NCI-H2171 treated with DMSO at 0.1 percent for 48 hours (cell line): Measurements from ENCODE around the gene SLC35D1.
"Not testable (repeated sequence)": the region's sequence is repeated elsewhere in the genome, so short reads cannot be mapped to it uniquely, and the experiment has no call there.

Experiments used
- DNase-seq: peaks from one replicate; lab custom pipeline; 2025; lab: John Stamatoyannopoulos, UW

SLC35D1 gene

DNA sequence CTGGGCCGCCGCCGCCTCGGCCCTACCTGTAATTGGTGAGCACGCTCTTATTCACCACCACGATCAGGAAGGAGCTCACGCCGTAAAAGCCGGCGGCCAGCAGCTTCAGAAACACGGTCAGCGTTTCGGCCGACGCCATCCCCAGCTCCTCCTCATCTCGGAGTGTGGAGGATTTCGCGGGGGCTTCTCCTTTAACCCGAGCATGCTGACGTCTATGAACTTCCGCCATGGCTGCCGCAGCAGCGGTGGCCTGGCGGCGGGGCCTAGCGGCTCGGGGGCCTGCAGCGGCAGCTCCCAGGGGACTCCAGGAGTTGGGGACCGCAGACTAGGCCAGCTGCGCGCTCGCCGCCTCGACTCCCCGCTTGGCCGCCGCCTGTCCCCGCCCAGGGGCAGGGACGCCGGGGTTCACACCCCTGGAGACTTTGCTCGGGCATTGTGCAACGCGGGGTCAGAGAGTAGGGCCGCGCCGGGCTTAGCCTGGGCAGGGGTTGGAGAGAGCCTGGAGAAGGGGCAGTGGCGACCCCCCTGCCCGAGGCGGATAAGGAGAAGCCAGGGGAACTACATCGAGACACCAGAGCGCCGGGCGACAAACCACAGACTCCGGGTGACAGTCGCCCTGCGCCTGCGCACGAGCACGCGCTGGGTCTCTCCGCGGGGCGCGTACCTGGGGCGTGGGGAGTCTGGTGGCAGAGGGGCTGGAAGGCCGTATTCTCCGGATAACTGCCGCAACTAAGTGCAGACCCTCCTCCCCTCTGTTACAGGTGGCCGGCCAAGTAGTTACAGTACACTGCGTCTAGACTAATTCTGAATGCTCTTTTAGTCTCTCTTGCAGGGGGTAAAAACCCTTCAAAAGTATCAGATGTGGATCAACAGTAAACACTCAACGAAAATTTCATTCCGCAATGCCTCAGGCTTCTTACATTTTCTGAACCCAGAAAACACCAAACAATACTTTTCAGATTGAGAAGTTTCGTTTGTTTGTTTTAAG, at the start of gene SLC35D1:
Gene SLC35D1 (minus strand): TSS at position 364 of the 988 bp plus-strand sequence. CDS start 135 bp downstream, at position 229.
- DNase-seq = peak; percentile 83

DNA sequence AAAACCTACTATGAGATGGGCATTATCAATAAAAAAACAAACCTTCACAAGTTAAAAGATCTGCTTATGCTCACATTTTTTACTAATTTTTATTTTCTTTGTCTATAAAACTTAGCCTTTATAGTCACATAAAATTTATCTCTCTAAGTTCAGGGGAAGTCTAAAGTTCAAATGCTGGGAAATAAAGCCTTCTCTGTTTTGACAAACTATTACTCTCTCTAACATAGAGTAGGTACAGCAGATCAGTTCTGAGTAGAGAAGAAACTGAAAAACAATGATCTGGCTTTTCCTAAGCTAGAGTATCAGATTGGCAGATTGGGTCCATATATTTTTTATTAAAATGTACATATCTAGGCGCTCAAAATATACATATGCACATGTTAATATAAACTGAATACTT, 49.6 kb upstream of the SLC35D1 start:
- no peak for DNase-seq

DNA sequence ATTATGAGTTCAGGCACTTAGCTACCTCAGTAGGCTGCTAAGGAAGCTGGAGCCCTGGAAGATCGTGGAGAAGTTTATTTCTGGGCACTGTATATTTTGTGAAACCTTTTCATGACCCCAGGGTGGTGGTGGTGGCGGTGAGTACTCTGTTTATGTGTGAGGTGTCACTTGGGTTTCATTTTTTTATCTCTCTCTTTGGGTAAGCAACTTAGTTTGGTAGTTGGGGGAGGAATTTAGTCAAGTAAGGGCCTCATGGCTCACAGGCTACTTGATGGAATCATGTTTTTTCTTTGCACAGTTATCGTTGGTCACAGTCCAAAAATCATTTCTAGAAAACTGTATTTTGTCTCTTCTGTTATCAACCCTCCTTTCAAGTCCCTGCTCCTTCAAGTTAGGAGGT, 46.9 kb upstream of the SLC35D1 start:
- DNase-seq = no peak

DNA sequence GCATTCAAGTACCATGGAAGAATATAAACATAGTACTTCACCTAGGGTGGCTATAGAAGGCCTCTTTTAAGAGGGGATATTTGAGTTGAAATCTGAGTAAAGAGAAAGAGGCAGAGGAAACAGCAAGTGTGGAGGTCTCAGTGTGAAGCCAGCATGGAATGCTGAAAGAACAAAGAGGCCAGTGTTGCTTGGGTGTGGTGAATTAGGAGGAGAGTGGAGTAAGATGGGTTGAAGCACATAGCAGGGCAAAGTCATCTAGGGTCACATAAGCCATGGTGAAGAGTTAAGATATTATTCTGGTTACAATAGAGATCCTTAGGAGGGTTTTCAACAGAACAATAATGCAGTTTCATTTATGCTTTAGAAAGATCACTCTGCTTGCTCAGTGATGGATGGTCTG, 43.4 kb upstream of the SLC35D1 start:
- no peak for DNase-seq

DNA sequence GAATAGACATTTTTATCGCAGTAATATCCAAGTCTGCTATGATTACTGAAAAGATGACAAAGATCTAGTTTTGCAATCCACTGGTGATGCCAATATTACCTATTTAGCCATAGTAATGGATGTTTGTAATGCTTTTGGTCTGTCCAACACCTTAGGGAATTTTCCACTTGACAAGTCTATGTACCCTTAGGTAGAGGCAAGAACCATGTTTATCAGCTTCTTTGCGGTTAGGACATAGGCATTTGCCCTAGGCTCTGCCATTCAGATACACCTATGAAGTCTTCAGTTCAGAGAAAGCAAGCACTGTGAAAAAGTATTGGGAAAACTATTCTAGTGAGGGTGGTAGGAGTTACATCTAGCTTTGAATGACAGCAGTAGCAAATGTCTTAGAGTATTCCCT, 40.2 kb upstream of the SLC35D1 start:
- DNase-seq = no peak

DNA sequence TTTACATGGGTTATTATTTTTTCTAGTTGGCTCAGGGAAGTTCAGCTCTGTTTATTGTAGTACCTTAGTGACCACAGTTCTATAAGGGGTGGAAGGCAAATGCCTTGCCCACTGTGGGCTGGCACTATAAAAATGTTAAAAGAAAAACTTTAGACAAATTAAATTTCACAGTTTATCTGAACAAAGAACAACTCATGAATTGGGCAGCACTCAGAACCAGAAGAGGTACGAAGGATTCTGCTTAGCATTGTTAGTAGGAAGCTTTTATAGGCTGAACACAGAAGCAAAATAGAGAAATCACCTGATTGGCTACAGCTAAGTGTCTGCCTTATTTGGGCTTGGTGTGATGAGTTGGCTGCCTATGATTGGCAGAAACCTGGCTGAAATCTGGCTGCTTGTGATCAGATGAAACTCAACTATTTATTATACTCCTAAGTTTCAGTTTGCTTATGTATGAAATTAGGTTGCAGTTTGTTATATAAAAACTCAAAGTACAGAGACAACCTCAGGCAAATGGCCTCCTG, 35.8 kb upstream of the SLC35D1 start:
- no peak for DNase-seq

DNA sequence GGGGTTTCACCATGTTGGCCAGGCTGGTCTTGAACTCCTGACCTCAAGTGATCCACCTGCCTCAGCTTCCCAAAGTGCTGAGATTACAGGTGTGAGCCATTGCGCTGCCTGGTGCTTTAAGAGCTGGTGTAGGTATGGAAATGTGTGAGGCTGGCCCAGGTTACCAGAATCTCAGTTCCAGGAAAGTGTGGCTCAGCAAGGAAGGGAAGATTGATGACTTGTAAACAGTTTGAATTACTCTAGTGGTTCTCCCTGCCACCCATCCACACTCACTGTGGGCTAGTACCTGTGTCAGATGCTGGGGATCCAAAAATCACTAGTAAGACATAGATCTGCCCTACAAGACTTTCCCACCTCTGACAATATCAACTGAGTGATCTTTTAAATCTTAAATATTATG, 34.5 kb upstream of the SLC35D1 start:
- DNase-seq = no peak

DNA sequence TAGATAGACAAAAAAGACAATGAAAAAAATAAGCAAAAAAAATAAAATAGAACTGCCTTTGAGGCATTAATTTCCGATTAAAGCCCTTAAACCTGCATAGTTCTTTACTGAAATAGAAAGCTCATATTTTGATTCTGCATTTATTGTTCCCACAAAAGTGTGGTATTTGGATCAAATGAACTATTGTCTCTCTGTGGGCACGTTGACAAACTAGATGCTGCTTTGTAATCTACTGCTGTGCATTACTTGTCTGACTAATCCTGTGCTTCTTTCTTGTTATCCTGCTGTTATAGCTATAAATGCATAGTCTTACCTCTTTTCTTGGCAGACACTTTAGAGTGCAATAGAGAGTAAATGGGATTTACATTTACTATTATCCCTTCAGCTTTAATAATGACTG, 31.4 kb upstream of the SLC35D1 start:
- no peak for DNase-seq

DNA sequence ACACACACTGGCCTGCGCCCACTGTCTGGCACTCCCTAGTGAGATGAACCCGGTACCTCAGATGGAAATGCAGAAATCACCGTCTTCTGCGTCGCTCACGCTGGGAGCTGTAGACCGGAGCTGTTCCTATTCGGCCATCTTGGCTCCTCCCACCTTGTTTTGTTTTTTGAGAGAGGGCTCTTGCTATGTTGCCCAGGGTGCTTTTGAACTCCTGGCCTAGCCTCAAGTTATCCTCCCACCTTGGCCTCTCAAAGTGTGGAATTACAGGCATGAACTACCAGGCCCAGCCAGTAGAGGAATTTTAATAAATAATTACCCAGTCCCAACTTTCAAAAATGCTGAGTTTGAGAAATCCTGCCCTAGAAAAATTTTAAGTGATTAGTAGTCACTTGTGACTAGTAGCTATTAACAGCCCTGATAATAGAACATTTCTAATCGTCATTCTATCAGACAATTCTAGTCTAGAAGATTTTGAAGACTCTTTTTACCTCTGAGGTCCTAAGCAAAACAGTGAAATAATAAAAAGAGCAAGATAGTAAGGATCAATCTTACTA, 30.9 kb upstream of the SLC35D1 start:
- no peak for DNase-seq

DNA sequence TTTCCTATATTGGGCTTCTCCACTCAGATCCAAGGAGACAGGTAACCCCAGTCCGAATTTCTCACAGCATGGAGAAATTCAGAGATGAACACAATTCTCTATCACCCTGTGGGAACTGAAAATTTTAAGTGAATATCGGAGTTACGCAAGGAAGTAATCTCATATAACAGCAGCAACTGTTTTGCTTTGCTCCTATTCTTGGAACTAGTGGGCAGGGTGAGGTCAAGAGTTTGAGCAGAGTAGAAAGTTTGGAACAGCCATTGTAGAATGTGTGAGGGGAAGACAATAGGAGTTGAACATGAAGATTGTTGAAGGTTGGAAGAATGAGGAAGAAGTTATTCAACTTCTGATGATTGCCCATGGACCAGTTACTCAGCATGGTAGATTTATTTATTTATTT, 24.3 kb upstream of the SLC35D1 start:
- DNase-seq = no peak

DNA sequence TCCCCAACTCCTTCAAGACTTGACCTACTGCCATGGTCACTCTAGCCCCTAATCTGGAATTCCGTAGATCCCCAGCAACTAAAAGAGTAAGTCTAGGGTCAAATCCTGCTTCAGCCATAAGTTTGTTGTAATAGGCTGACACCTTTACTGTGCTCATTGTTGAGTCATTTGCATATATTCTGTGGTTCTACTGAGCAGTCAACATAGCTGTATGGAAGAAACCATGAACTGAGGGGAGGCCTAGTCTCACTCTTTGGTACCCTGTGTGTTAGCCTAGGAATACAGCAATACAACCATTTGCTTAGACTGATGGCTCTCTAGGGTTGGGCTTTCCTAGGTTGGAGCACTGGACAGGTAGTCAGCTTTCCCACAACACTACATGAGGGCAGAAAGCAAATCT, 23.6 kb upstream of the SLC35D1 start:
- DNase-seq = no peak

DNA sequence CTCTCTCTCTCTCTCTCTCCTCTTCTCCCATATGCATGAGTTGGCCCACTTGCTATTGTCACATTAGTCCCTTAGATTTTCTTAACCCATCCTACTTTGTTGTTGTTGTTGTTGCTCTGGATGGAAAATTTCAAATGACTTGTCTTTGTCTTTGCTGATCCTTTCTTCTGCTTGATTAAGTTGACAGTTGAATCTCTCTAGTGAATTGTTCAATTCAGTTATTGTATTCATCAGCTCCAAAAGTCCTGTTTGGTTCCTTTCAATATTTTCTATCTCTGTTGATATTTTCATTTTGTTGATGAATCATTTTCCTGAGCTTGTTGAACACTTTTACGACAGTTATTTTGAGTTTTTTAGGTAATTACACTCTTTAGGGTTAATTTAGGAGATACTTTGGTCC, 18.8 kb upstream of the SLC35D1 start:
- DNase-seq = no peak

DNA sequence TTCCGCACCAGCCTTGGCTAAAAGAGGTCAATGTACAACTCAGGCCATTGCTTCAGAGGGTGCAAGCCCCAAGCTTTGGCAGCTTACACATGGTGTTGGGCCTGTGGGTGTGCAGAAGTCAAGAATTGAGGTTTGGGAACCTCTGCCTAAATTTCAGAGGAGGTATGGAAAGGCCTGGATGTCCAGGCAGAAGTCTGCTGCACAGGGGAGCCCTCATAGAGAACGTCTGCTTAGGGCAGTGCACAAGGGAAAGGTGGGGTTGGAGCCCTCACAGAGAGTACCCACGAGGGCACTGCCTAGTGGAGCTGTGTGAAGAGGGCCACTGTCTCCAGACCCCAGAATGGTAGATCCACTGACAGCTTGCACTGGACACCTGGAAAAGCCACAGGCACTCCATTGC, 13.7 kb upstream of the SLC35D1 start:
- not testable (repeated sequence) for DNase-seq

DNA sequence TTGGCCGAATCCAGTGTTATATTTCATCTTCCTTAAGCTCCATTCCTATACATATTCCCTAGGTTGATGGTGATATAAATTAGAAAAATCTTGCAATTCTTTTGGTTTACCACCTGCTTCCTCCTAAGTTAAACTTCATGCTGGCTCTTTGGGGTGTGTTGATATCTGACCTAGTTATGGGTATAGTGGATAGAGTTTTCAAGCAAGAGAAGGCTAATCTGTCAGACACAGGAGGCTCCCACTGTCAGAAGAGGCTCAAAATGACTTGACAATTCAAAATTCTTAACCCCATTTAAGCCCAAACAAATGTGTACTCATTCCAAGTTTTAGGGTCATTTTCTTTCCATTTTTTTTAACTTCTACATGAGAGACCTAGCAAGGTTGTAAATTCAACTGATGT, 8.5 kb upstream of the SLC35D1 start:
- DNase-seq = no peak

DNA sequence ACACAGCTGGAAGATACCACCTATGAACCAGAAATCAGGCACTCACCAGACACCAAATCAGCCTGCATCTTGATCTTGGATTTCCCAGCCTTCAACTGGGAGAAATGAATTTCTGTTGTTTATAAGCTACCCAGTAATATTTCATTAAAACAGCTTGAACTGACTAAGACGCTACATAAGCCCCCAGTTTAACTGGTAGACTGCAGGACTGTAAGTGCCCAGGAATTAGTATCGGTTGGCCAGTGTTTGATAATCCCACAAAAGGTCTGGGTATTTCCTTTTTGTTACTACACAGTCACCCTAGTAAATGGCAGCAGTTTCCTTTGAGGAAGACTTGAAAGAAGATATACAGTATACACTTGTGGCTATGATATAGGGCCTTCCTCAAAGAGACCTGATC, 7.3 kb upstream of the SLC35D1 start:
- no peak for DNase-seq

DNA sequence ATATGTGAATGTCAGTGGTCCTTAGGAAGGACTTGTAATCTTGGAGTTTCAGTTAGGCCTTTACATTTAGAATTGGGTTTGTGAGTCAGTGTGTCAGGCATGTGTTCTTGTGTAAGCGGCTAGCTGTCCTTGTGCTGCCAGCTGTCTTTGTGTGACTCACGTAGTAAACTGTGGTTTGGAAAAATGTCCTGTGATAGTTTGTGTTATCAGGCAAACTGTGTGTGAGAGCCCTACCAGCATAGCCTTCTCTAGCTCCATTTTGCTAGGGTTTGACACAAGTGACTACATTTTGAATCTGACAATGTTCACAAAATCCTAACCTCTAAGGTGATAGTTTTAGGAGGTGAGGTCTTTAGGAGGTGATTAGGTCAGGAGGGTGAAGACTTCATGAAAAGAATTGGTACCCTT, 6.9 kb upstream of the SLC35D1 start:
- no peak for DNase-seq

DNA sequence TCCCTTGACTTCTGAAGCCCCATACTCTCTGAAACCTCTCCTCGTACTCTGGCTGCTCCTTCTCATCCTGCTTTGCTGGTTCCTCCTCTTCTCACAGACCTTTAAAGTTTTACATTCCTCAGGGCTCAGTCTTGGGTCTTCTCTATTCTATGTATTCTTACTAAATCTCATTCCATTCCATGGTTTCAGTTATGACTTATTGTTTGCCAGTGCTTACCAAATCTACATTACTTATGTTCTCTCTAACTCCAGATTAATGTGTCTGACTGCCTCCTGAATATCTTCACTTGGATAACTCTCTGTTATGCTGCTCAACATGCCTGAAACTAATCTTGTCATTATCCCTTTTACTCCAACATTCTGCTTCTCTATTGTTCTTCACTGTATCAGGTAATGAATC, 5.4 kb upstream of the SLC35D1 start:
- DNase-seq = no peak

DNA sequence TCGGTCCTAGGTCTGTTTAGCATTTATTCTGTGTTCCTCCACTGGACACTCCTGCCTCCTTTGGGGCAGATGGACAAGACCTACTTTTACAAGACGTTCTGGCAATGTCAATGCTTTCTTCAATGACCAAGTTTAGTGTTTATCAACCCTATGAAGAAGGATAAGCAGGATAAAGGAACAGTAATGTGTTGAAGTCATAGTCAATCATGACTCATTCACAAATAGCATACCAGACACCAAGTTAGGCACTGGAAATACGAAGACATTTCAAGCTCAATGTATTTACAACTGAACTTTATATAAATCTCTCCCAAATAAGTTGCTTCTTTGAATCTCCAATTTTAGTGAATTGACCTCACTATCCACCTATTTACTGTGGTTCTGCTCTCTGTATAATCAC, 4.8 kb upstream of the SLC35D1 start:
- DNase-seq = no peak

DNA sequence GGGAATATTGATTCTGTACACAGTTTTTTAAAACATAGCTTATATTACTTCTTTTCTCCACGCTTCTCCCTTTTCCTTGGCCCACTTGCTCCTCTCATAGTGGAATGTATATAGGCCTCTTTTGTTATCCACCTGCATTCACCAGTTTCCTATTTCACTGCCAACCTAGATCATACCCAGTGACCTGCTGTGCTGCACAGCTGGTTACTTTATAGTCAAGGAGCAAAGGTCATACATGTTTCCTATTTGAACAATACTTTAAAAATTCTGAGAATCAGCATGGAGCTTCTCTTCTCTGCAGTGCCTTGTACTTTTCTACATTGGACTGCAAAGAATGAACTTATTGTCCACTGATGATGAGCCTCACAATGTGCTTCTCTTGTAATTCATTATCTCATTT, 4.3 kb upstream of the SLC35D1 start:
- DNase-seq = peak; percentile 4

DNA sequence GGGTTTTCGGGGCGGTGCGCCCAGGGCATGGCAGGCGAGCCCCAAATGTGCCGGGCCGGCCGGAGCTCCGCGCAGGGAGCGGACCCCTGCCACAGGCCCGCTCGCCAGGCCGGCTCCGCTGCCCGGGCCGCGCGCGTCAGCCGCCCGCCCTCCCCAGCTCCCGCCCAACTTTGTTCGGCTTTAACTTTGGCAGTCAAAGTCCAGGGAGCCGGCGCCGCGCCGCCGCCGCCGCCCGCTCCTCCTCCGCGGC, 488 bp downstream of the SLC35D1 start:
- no peak for DNase-seq

DNA sequence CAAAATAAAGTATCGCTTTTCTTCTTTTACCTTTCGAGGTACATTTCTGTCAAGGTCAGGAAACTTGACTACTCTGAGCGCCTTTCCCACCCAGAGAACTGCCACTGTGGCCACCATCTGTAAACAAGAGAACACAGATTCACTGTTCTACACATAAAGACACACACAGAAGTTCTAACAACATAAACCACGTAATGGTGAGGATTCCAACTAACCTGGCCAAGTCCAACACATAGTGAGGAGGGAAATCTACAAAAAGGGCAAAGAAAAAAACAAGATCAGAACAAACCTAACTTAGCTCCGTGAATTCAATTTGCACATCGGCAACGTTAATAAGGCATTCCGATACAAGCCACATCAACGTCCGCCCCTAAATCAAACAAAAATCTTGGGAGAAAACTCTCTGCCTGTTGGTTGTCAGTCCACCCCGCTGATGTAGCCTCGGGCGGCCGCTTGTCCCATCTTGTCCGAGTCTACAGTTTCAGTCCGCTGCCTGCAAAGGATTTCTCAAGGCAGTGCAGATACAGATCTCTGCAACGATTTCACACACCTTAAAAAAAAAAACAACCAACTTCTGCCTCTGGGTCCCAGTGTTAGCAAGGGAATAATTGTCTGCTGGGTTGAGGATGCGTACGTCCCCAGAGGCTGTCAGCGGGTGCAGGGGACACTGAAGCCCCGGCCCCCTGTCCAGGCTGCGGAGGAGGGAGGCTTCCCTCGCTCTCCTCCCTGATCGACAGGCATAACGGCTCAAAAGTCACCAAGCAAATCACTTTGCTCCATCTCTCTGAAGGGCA, 1.0 kb downstream of the SLC35D1 start:
- peak; percentile 28 for DNase-seq

DNA sequence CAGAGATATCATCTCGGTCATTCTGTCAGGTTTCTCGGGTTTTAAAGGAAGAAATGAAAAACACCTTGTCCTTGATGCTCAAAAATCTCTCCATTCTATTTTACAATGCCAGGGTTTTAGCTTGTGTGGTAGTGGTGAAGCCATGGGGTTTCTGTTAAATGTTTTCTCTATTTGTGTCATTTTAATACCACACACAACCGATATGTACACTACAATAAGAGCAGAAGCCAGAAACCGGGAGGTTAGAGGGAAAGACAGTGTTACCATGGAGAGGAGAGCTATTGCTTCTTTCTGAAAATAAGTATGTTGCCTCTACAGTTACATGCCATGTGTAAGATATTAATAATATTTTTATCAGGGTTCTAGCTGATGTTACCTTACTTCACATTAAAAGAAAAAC, 2.8 kb downstream of the SLC35D1 start:
- DNase-seq = no peak
